ELR (cell line): ENCODE measurements around the gene STOML2.

Experiments
- DNase-seq: peaks from one replicate; pipeline ENCODE4 v3.0.0-alpha.2; 2015; ENCODE audit warnings: low read depth

Gene STOML2

GRCh38 chr9:35072461-35073278 is 30.3 kb downstream of the STOML2 start, which contains the start of gene VCP:
TSS of gene VCP (minus strand) at chr9:35072625. CDS start at chr9:35072353, 272 bp downstream.
- peak; percentile 100 for DNase-seq

- peak; percentile 95 for DNase-seq
Observed at GRCh38 chr9:35071814-35072460, 31.0 kb downstream of the STOML2 start.

GRCh38 chr9:35070823-35071813 is 31.8 kb downstream of the STOML2 start:
- peak; percentile 61 for DNase-seq

GRCh38 chr9:35069020-35069419 is 33.9 kb downstream of the STOML2 start:
- no peak for DNase-seq

GRCh38 chr9:35067056-35067455 is 35.9 kb downstream of the STOML2 start:
- DNase-seq, result no peak

- DNase-seq, result no peak
Observed at GRCh38 chr9:35060548-35061207, 42.3 kb downstream of the STOML2 start.

GRCh38 chr9:35059438-35059837 is 43.5 kb downstream of the STOML2 start:
- no peak for DNase-seq

- no peak for DNase-seq
Observed at GRCh38 chr9:35057271-35057620, 45.7 kb downstream of the STOML2 start.

GRCh38 chr9:35056571-35057270 is 46.2 kb downstream of the STOML2 start:
- no peak for DNase-seq

GRCh38 chr9:35054871-35055644 is 47.9 kb downstream of the STOML2 start:
- no peak for DNase-seq

- DNase-seq, result no peak
Observed at GRCh38 chr9:35054185-35054835, 48.6 kb downstream of the STOML2 start.

GRCh38 chr9:35051069-35051967 is 51.6 kb downstream of the STOML2 start:
- peak; percentile 74 for DNase-seq
